ENCODE measurements around the gene RIMS1. TPM values are rescaled to one million over a fixed set of nuclear protein-coding genes. Genes with fewer than 3 reads are reported as not detected.

RIMS1 gene
- total and polyA plus RNA-seq, 9 of the 15 experiments (the other 6 are each of a cell fraction or from before 2014, with no cell fraction given): not detected

- intact Hi-C loops (cut with micrococcal nuclease): no loop called here
- FAIRE-seq (no peak), DNase-seq (ENCODE audit: extremely low read depth in 1 of 4, low spot score in 3 of 4) (no peak), ATAC-seq (no peak)
- Histone ChIP-seq H3K79me2 (ENCODE audit: control insufficient read depth, insufficient read depth, low read length) (no peaks in the 10 kb centered on the region), H3K27ac (ENCODE audit: extremely low read depth, low read depth, low read length) (no peak overlapping the region), H3K4me2 (ENCODE audit: insufficient read depth, low read length) (no peak overlapping the region), H2AFZ (ENCODE audit: low read depth, low read length) (no peak overlapping the region), H4K20me1 (replicated peaks; ENCODE audit: control insufficient read depth, insufficient read depth, low read length) (no peaks in the 10 kb centered on the region), H3K9ac (ENCODE audit: insufficient read depth in 1 of 2, low read depth in 2 of 2, low read length in 2 of 2) (no peak overlapping the region), H3K4me1 (replicated peaks in 1 of 2; ENCODE audit: control insufficient read depth in 2 of 2, insufficient read depth in 2 of 2, low read length in 2 of 2) (no peaks in the 10 kb centered on the region), H3K9me3 (replicated peaks; ENCODE audit: control insufficient read depth, insufficient read depth, low read depth, low read length) (no peaks in the 10 kb centered on the region; the same call in 1 of the 2 replicates), H3K36me3 (ENCODE audit: control insufficient read depth, insufficient read depth, low read length) (no peaks in the 10 kb centered on the region), H3K4me3 (no peak overlapping the region), H3K27me3 (ENCODE audit: control insufficient read depth in 2 of 2, insufficient read depth in 2 of 2, low read length in 2 of 2) (no peaks in the 10 kb centered on the region), H3K9me1 (ENCODE audit: control insufficient read depth, insufficient read depth, low read length) (no peaks in the 10 kb centered on the region)
- ChIA-PET POLR2A (no interaction called here), CTCF (ENCODE audit: low intra/inter-chr PET ratio) (no interaction called here)
- in situ Hi-C loops (cut with MboI): no loop called here
- 0% methylated on average over 1 of the region's 1 CpG for WGBS (ENCODE audit: insufficient coverage, low coverage, missing lambda C conversion rate)
- BruUV-seq (replicated peaks): no TSS peak
- TF ChIP-seq PBX2 (CRISPR knock-in tag; IDR thresholded peaks at IDR 0.05; ENCODE audit: low read depth) (no peak), PBX2 (tag; conservative IDR thresholded peaks at IDR 0.05; ENCODE audit: low read depth) (no peak), CBX1 (IDR thresholded peaks at IDR 0.05; ENCODE audit: low read depth) (no peak), TAF7 (tag; IDR thresholded peaks at IDR 0.05) (no peak), C11orf30 (IDR thresholded peaks at IDR 0.05; ENCODE audit: low read depth) (no peak), ZNF318 (IDR thresholded peaks at IDR 0.05; ENCODE audit: borderline replicate concordance in 1 of 2, low read depth in 1 of 2) (no peak), NFIX (CRISPR knock-in tag; IDR thresholded peaks at IDR 0.05; ENCODE audit: low read depth) (no peak), MECOM (CRISPR knock-in tag; IDR thresholded peaks at IDR 0.05) (no peak), TCF7L2 (IDR thresholded peaks at IDR 0.05; ENCODE audit: low read depth, low read length) (no peak), POLR2A (conservative IDR thresholded peaks at IDR 0.05) (no peak), CXXC5 (CRISPR knock-in tag; IDR thresholded peaks at IDR 0.05) (no peak)
These were observed 352.6 kb downstream of the RIMS1 start for GRCh38 chr6:72238900-72239299.
